ENCODE data around the gene SCUBE1. TPM values are rescaled to one million over a fixed set of nuclear protein-coding genes. Genes with fewer than 3 reads are reported as not detected.

The SCUBE1 gene
- total and polyA plus RNA-seq, 2 of the 8 experiments (the other 6 are each of a cell fraction or from before 2014, with no cell fraction given): 2.3 to 4.9 TPM

DNA sequence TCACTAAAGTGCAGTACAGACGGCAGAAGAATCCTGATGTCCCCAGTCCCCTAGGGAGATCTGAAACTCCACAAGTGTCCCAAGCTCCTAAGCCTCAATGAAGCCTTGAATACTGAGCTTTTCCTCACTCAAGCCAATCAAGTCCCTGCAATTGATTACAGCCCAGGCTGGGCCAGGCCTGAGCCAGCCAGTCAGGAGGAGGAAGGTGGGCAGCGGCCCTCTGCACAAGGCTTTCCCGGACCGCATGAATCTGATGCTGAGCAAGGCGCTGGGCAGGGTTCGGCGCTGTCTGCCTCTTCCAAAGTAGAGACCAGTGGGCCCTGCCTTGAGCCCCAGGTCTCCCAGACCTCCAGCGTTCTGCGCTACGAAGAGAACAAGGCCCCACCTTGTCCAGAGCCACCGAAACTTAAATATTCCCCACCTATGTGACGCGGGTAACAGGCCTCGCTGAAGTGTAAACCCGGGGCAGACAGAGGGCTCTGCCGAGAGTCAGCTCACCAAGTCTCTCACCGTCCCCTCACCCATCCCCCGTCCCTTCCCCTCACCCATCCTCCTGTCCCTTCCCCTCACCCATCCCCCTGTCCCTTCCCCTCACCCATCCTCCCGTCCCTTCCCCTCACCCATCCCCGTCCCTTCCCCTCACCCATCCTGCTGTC, 63.2 kb downstream of the SCUBE1 start:
- Histone ChIP-seq H3K14ac (ENCODE audit: insufficient read length) (no peak overlapping the region), H3K4me1 (replicated peaks in 1 of 4; ENCODE audit: control insufficient read depth in 3 of 4, insufficient read depth in 4 of 4, low read length in 3 of 4) (peaks cover 3 to 20% (median 13%) of the 10 kb centered on the region in 4 experiments; a peak in 6 of 7 replicates), H3K23me2 (ENCODE audit: low read depth, low read length) (no peaks in the 10 kb centered on the region; the same call in 1 of the 2 replicates), H2BK5ac (ENCODE audit: low read depth, low read length) (no peak overlapping the region), H4K8ac (ENCODE audit: extremely low read depth, insufficient read depth, low read length) (no peak overlapping the region), H3K27ac (ENCODE audit: low read depth, low read length) (no peak overlapping the region), H4K91ac (replicated peaks; ENCODE audit: insufficient read length, low read length) (no peak overlapping the region), H3K18ac (ENCODE audit: extremely low read depth, low read length) (no peak overlapping the region), H4K5ac (ENCODE audit: insufficient read length, low read depth, low read length) (no peak overlapping the region), H2BK12ac (ENCODE audit: low read depth, low read length) (peak overlapping the region; percentile 2; the same call in 1 of the 2 replicates), H2BK20ac (ENCODE audit: low read length) (no peak overlapping the region), H3K4ac (replicated peaks; ENCODE audit: insufficient read length, low read depth, low read length) (no peak overlapping the region), H3K79me1 (ENCODE audit: low read depth, low read length) (no peaks in the 10 kb centered on the region), H3K9ac (replicated peaks in 1 of 4; ENCODE audit: extremely low read depth in 1 of 4, low read depth in 3 of 4, low read length in 3 of 4) (no peak overlapping the region), H3K27me3 (replicated peaks in 1 of 4; ENCODE audit: control insufficient read depth in 3 of 4, extremely low read depth in 1 of 4, insufficient read depth in 3 of 4, low read length in 3 of 4) (no peaks in the 10 kb centered on the region), H3K4me3 (ENCODE audit: extremely low read depth in 1 of 4, insufficient read depth in 2 of 4, low read depth in 3 of 4, low read length in 4 of 4) (no peak overlapping the region), H2BK15ac (ENCODE audit: low read length) (peak overlapping the region; percentile 8; the same call in 1 of the 2 replicates), H3K79me2 (ENCODE audit: control insufficient read depth in 1 of 2, insufficient read depth in 2 of 2, low read length in 2 of 2) (no peaks in the 10 kb centered on the region), H3K56ac (replicated peaks; ENCODE audit: insufficient read length, low read depth, low read length) (no peak overlapping the region), H4K20me1 (replicated peaks in 1 of 2; ENCODE audit: control insufficient read depth in 1 of 2, insufficient read depth in 2 of 2, low read length in 2 of 2) (peaks cover 0 to 2% of the 10 kb centered on the region in 2 experiments), H2AK5ac (ENCODE audit: low read depth, low read length) (0 out of 2 replicates have a peak overlapping the region, but pooled peaks have one; percentile 24), H2BK120ac (replicated peaks; ENCODE audit: low read depth, low read length) (no peak overlapping the region), H3K23ac (ENCODE audit: insufficient read length) (no peak overlapping the region), H2AFZ (ENCODE audit: low read length) (no peak overlapping the region), H3K9me3 (ENCODE audit: insufficient read depth in 2 of 2, low read depth in 1 of 2, low read length in 1 of 2) (no peaks in the 10 kb centered on the region), H3K36me3 (ENCODE audit: control insufficient read depth in 2 of 4, insufficient read depth in 4 of 4, low read length in 3 of 4) (no peaks in the 10 kb centered on the region), H3K4me2 (ENCODE audit: insufficient read depth in 1 of 2, low read depth in 2 of 2, low read length in 2 of 2) (peak overlapping the region in 1 of 2 experiments; percentile 28; a peak in 2 of 4 replicates)
- no peak for TF ChIP-seq KDM4A (IDR thresholded peaks at IDR 0.05; ENCODE audit: low read depth, low read length, severe bottlenecking)
- TF ChIP-seq POU5F1 (IDR thresholded peaks at IDR 0.05; ENCODE audit: low read depth, low read length): no peak
- no peak for TF ChIP-seq E2F6 (IDR thresholded peaks at IDR 0.05)
- no peak for TF ChIP-seq SP1 (IDR thresholded peaks at IDR 0.05; ENCODE audit: low read depth, low read length)
- TF ChIP-seq CEBPB (IDR thresholded peaks at IDR 0.05; ENCODE audit: low read depth, low read length): no peak
- TF ChIP-seq SIRT6 (IDR thresholded peaks at IDR 0.05; ENCODE audit: low read length): no peak
- TF ChIP-seq USF2 (IDR thresholded peaks at IDR 0.05; ENCODE audit: low read length): no peak
- DNase-seq (ENCODE audit: low read depth in 1 of 2, low spot score in 2 of 2): no peak
- CTCF ChIA-PET (ENCODE audit: partially characterized antibody): interaction anchor here (1.6 to 18.2 kb wide), 5 partner anchors 10 to 104 kb away, joined by 3 to 388 read pairs (median 257); partner anchors contain the start of gene SCUBE1
- FAIRE-seq: no peak
- POLR2A ChIA-PET (ENCODE audit: partially characterized antibody): no interaction called here
- 63% methylated on average over 15 of the region's 20 CpGs; no CpG with 5 or more reads in 1 of the 2 experiments for WGBS, 2 experiments (ENCODE audit: extremely low coverage in 1 of 2, insufficient coverage in 1 of 2, insufficient read length in 1 of 2, insufficient replicate concordance in 2 of 2, low coverage in 1 of 2, low lambda C conversion rate in 2 of 2, missing lambda C conversion rate in 1 of 2)
